ENCODE results near the gene SPAG7.

SPAG7 gene

DNA sequence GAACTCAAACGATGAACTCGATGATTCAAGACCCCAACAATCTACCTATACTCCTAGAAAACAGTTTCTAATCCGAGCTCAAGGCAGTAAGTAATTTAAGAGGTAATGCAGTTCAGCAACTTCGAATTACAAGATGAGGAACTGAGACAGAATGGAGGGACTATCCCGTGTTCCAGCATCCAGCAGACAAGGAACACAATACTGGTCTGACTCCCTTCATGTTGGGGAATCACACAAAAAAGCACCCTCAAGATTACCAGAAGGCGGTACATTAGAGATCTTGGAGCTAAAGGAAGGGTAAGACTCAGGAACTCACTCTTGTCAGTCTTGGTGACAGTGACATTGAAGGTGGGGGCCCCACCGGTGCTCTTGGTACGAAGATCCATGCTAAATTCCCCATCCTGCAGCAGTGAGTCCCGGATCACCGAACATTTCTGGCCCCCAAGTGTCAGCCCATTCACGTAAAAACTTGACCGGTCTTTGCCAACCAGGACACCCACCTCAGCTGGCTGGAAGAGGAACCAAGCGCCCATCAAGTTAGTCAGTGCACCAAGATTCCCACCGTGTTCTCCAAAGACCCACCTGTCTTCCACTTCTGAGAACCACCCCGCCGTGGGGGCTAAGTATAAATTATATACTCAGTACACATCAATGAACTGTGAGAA lies 21.2 kb downstream of the SPAG7 start:
- Histone ChIP-seq H3K9me3 (ENCODE audit: control insufficient read depth, insufficient read depth, low read length) (no peaks in the 10 kb centered on the region), H4K20me1 (ENCODE audit: control insufficient read depth, insufficient read depth, low read depth, low read length) (peaks cover 13% of the 10 kb centered on the region; the same call in 1 of the 2 replicates), H3K79me2 (ENCODE audit: control insufficient read depth, low read length) (peaks cover 80% of the 10 kb centered on the region), H3K4me2 (ENCODE audit: low read length) (peak overlapping the region; percentile 94), H3K9me2 (replicated peaks; ENCODE audit: control insufficient read depth, low read length) (no peaks in the 10 kb centered on the region), H3K27ac (ENCODE audit: low read depth, low read length) (peak overlapping the region; percentile 99), H3K4me3 (ENCODE audit: low read length) (peak overlapping the region; percentile 93), H3K4me1 (ENCODE audit: control insufficient read depth, low read length) (peaks cover 71% of the 10 kb centered on the region), H3F3A (ENCODE audit: control insufficient read depth, insufficient read depth) (peaks cover 64% of the 10 kb centered on the region), H3K36me3 (ENCODE audit: control insufficient read depth, low read length) (peaks cover 69% of the 10 kb centered on the region), H3K27me3 (ENCODE audit: control insufficient read depth, low read length) (no peaks in the 10 kb centered on the region)
- no peak for TF ChIP-seq EZH2phosphoT487 (IDR thresholded peaks at IDR 0.05; ENCODE audit: borderline replicate concordance, low read length)
- TF ChIP-seq, protein P1, sequence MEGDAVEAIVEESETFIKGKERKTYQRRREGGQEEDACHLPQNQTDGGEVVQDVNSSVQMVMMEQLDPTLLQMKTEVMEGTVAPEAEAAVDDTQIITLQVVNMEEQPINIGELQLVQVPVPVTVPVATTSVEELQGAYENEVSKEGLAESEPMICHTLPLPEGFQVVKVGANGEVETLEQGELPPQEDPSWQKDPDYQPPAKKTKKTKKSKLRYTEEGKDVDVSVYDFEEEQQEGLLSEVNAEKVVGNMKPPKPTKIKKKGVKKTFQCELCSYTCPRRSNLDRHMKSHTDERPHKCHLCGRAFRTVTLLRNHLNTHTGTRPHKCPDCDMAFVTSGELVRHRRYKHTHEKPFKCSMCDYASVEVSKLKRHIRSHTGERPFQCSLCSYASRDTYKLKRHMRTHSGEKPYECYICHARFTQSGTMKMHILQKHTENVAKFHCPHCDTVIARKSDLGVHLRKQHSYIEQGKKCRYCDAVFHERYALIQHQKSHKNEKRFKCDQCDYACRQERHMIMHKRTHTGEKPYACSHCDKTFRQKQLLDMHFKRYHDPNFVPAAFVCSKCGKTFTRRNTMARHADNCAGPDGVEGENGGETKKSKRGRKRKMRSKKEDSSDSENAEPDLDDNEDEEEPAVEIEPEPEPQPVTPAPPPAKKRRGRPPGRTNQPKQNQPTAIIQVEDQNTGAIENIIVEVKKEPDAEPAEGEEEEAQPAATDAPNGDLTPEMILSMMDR (IDR thresholded peaks at IDR 0.05; ENCODE audit: low read depth, low read length, poor library complexity, severe bottlenecking): no peak

DNA sequence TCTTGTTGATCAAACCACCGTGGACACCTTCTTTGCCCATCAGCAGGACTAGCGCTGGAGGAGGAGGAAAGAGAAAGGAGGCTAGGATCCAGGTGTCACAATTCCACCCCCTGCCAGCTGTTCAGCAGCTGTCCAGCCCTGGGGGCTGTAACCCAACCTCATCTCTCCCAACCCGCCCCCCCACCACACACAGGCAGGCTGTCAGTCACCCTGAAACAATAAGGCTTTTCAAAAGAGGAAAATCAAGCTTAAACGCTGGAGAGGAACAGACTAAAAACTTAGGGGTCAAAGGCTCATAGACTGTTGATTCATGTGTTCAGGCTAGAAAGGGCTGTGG lies 21.7 kb downstream of the SPAG7 start:
- H3K9me3 ChIP-seq (ENCODE audit: control insufficient read depth, insufficient read depth, low read length): no peaks in the 10 kb centered on the region
- peaks cover 13% of the 10 kb centered on the region; the same call in 1 of the 2 replicates for H4K20me1 ChIP-seq (ENCODE audit: control insufficient read depth, insufficient read depth, low read depth, low read length)
- TF ChIP-seq, protein P1 (IDR thresholded peaks at IDR 0.05; ENCODE audit: low read depth, low read length, poor library complexity, severe bottlenecking): no peak
- TF ChIP-seq EZH2phosphoT487 (IDR thresholded peaks at IDR 0.05; ENCODE audit: borderline replicate concordance, low read length): no peak
- H3K27me3 ChIP-seq (ENCODE audit: control insufficient read depth, low read length): no peaks in the 10 kb centered on the region
- H3K4me1 ChIP-seq (ENCODE audit: control insufficient read depth, low read length): peaks cover 70% of the 10 kb centered on the region
- H3K4me3 ChIP-seq (ENCODE audit: low read length): peak overlapping the region; percentile 93
- peaks cover 67% of the 10 kb centered on the region for H3F3A ChIP-seq (ENCODE audit: control insufficient read depth, insufficient read depth)
- H3K36me3 ChIP-seq (ENCODE audit: control insufficient read depth, low read length): peaks cover 75% of the 10 kb centered on the region
- H3K27ac ChIP-seq (ENCODE audit: low read depth, low read length): peak overlapping the region; percentile 99
- H3K4me2 ChIP-seq (ENCODE audit: low read length): peak overlapping the region; percentile 94
- H3K9me2 ChIP-seq (replicated peaks; ENCODE audit: control insufficient read depth, low read length): no peaks in the 10 kb centered on the region
- peaks cover 83% of the 10 kb centered on the region for H3K79me2 ChIP-seq (ENCODE audit: control insufficient read depth, low read length)

DNA sequence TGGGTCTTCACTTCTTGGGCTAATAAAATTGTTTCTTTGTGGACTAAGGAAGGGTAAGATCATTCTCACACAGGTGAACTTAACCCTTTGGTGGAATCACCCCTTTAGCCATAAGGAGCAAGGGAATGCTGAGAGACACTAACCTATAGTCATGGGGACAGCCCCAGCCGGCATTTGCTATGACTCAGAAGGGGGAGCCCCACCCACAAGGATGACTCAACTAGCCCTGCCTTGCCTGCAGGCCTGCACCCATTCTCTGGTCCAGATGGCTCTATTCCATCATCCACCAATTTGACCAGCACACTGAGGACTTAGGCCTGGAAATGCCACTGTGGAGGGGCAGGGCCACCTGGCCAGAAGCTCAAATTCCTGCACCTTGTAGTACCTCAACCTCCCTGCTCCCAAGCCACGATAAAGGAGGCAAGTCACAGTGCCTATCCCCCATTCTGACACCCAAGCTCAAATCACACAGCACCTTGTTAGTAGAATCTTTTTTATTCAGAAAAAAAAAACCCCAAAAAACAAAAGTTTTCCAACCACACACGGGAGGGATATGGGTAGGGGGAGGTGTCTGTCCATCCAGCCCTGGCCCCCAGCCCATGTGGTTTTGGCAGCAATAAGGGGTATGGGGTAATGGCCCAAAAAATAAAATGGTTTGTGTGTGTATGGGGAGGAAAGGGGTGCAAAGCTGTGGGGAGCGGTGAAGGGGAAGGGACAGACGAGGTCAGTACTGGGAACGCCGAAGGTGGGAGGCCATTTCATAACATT lies 22.3 kb downstream of the SPAG7 start:
- Histone ChIP-seq H3K27me3 (ENCODE audit: control insufficient read depth, low read length) (no peaks in the 10 kb centered on the region), H3K9me3 (ENCODE audit: control insufficient read depth, insufficient read depth, low read length) (no peaks in the 10 kb centered on the region), H3K9me2 (replicated peaks; ENCODE audit: control insufficient read depth, low read length) (no peaks in the 10 kb centered on the region), H3K4me3 (ENCODE audit: low read length) (peak overlapping the region; percentile 50), H3K27ac (ENCODE audit: low read depth, low read length) (peak overlapping the region; percentile 99), H3K79me2 (ENCODE audit: control insufficient read depth, low read length) (peaks cover 83% of the 10 kb centered on the region), H3F3A (ENCODE audit: control insufficient read depth, insufficient read depth) (peaks cover 69% of the 10 kb centered on the region), H3K36me3 (ENCODE audit: control insufficient read depth, low read length) (peaks cover 80% of the 10 kb centered on the region), H3K4me2 (ENCODE audit: low read length) (peak overlapping the region; percentile 94), H3K4me1 (ENCODE audit: control insufficient read depth, low read length) (peaks cover 65% of the 10 kb centered on the region), H4K20me1 (ENCODE audit: control insufficient read depth, insufficient read depth, low read depth, low read length) (peaks cover 13% of the 10 kb centered on the region; the same call in 1 of the 2 replicates)
- TF ChIP-seq, protein P1 (IDR thresholded peaks at IDR 0.05; ENCODE audit: low read depth, low read length, poor library complexity, severe bottlenecking): no peak
- no peak for TF ChIP-seq EZH2phosphoT487 (IDR thresholded peaks at IDR 0.05; ENCODE audit: borderline replicate concordance, low read length)
